ENCODE data around the gene KLF1. TPM values are rescaled to one million over a fixed set of nuclear protein-coding genes. Genes with fewer than 3 reads are reported as not detected.

Gene KLF1
- not detected in 2 replicates for polyA plus RNA-seq (2012; rRNA removed)
- not detected in 2 replicates for polyA plus RNA-seq (2012; cell fraction: cytosol; rRNA removed)
- polyA plus RNA-seq (2012; cell fraction: nucleus; rRNA removed), result not detected in 2 replicates

GRCh38 chr19:12886969-12887747 lies at the start of gene KLF1:
Gene KLF1, minus strand, starts transcription at chr19:12887201. Its CDS starts 61 bp downstream, at chr19:12887140.
- no peak for DNase-seq
- H3K9me2 ChIP-seq, result no peaks in the 10 kb centered on the region
- H3K4me2 ChIP-seq, result no peak within 1 kb of the TSS
- H3K9me3 ChIP-seq, result no peaks in the 10 kb centered on the region
- no peak within 1 kb of the TSS for H3K4me3 ChIP-seq (ENCODE audit: low read depth in 2 of 2, low read length in 1 of 2)
- TF ChIP-seq ELF1 (IDR thresholded peaks at IDR 0.05) (no peak), FOXM1 (IDR thresholded peaks at IDR 0.05; ENCODE audit: low read depth) (no peak), GABPA (IDR thresholded peaks at IDR 0.05; ENCODE audit: low read depth) (no peak), RAD21 (IDR thresholded peaks at IDR 0.05; ENCODE audit: low read length) (no peak), RFX5 (IDR thresholded peaks at IDR 0.05; ENCODE audit: low read length) (no peak)
- ChIA-PET POLR2A (interaction anchor here (0.6 to 0.8 kb wide), 2 partner anchors 17 to 33 kb away, joined by 3 read pairs; no protein-coding TSS in a partner anchor), CTCF (interaction anchor here (1.0 to 4.5 kb wide), 3 partner anchors 14 to 78 kb away, joined by 3 to 27 read pairs (median 4); no protein-coding TSS in a partner anchor)
- H3K36me3 ChIP-seq (replicated peaks in 1 of 2; ENCODE audit: control insufficient read depth in 1 of 2, insufficient read depth in 2 of 2, low read length in 1 of 2), result no peaks in the 10 kb centered on the region
- WGBS (ENCODE audit: low lambda C conversion rate), result 51% methylated on average over 8 of the region's 17 CpGs
- peaks cover 11% of the 10 kb centered on the region; the same call in 1 of the 2 replicates for H3K27me3 ChIP-seq (ENCODE audit: insufficient read depth)
- no peak within 1 kb of the TSS for H3K27ac ChIP-seq (ENCODE audit: low read depth in 2 of 2, low read length in 1 of 2)
- H4K20me1 ChIP-seq (ENCODE audit: insufficient read depth), result no peaks in the 10 kb centered on the region
- no peak within 1 kb of the TSS for H3K9ac ChIP-seq
- peaks cover 5 to 13% of the 10 kb centered on the region in 2 experiments; a peak in 2 of 4 replicates for H3K4me1 ChIP-seq (ENCODE audit: control insufficient read depth in 1 of 2, insufficient read depth in 2 of 2, low read depth in 1 of 2, low read length in 1 of 2)
- no peak within 1 kb of the TSS for H2AFZ ChIP-seq (ENCODE audit: low read depth)
- H3K79me2 ChIP-seq (ENCODE audit: insufficient read depth), result peaks cover 10% of the 10 kb centered on the region
- H3F3A ChIP-seq (replicated peaks; ENCODE audit: insufficient read depth), result no peaks in the 10 kb centered on the region

- Histone ChIP-seq H3F3A (replicated peaks; ENCODE audit: insufficient read depth) (peaks cover 29% of the 10 kb centered on the region), H3K4me1 (ENCODE audit: control insufficient read depth in 1 of 2, insufficient read depth in 2 of 2, low read depth in 1 of 2, low read length in 1 of 2) (peaks cover 19 to 33% of the 10 kb centered on the region in 2 experiments; a peak in 3 of 4 replicates), H3K9me3 (no peaks in the 10 kb centered on the region), H2AFZ (ENCODE audit: low read depth) (no peak overlapping the region), H4K20me1 (ENCODE audit: insufficient read depth) (peaks cover 30% of the 10 kb centered on the region), H3K27ac (ENCODE audit: low read depth in 2 of 2, low read length in 1 of 2) (no peak overlapping the region), H3K36me3 (replicated peaks in 1 of 2; ENCODE audit: control insufficient read depth in 1 of 2, insufficient read depth in 2 of 2, low read length in 1 of 2) (peaks cover 17 to 26% of the 10 kb centered on the region in 2 experiments), H3K4me3 (ENCODE audit: low read depth in 2 of 2, low read length in 1 of 2) (no peak overlapping the region), H3K27me3 (ENCODE audit: insufficient read depth) (no peaks in the 10 kb centered on the region), H3K9ac (no peak overlapping the region), H3K9me2 (no peaks in the 10 kb centered on the region), H3K4me2 (no peak overlapping the region), H3K79me2 (ENCODE audit: insufficient read depth) (peaks cover 51% of the 10 kb centered on the region)
- CTCF ChIA-PET, result no interaction called here
- TF ChIP-seq JUND (IDR thresholded peaks at IDR 0.05), result no peak
- TF ChIP-seq FOXJ3 (CRISPR knock-in tag; IDR thresholded peaks at IDR 0.05), result no peak
- TF ChIP-seq FOSL2 (IDR thresholded peaks at IDR 0.05; ENCODE audit: borderline replicate concordance, low read depth), result no peak
- no peak for TF ChIP-seq YY1 (IDR thresholded peaks at IDR 0.05; ENCODE audit: low read depth)
- no peak for TF ChIP-seq TCF12 (IDR thresholded peaks at IDR 0.05)
- TF ChIP-seq SMC3 (IDR thresholded peaks at IDR 0.05; ENCODE audit: low read depth, low read length), result no peak
- TF ChIP-seq EP300 (IDR thresholded peaks at IDR 0.05; ENCODE audit: borderline replicate concordance in 1 of 2, low read depth in 1 of 2, low read length in 1 of 2), result no peak
- TF ChIP-seq ZBTB33 (IDR thresholded peaks at IDR 0.05; ENCODE audit: borderline replicate concordance, low read depth), result no peak
- no peak for TF ChIP-seq FOXM1 (IDR thresholded peaks at IDR 0.05; ENCODE audit: low read depth)
- no peak for TF ChIP-seq GATA2 (CRISPR knock-in tag; IDR thresholded peaks at IDR 0.05)
- TF ChIP-seq MEF2A (IDR thresholded peaks at IDR 0.05; ENCODE audit: borderline replicate concordance, low read depth), result no peak
- TF ChIP-seq SIN3A (IDR thresholded peaks at IDR 0.05; ENCODE audit: borderline replicate concordance, low read depth, low read length), result no peak
- TF ChIP-seq RAD21 (IDR thresholded peaks at IDR 0.05; ENCODE audit: low read length), result no peak
- no peak for TF ChIP-seq EZH2phosphoT487 (IDR thresholded peaks at IDR 0.05; ENCODE audit: borderline replicate concordance, low read depth)
- POLR2A ChIA-PET, result interaction anchor here (1.8 to 3.3 kb wide), 3 partner anchors 17 to 46 kb away, joined by 8 to 16 read pairs (median 12); partner anchors contain the start of genes GCDH and SYCE2
- WGBS (ENCODE audit: low lambda C conversion rate), result 91% methylated on average over 7 of the region's 7 CpGs
- DNase-seq, result no peak
Measured at GRCh38 chr19:12936582-12936981, 49.6 kb upstream of the KLF1 start.

Data from SK-N-SH (cell line).